Left lung (tissue), 10 donors: ENCODE results near the gene DYNLRB2. TPM values are rescaled to one million over a fixed set of nuclear protein-coding genes. Genes with fewer than 3 reads are reported as not detected.

Source experiments
- ATAC-seq: fragments of 200-7000 bp; cut with Tn5 transposase; one replicate; pipeline ENCODE4 v1.9.1; 2020; ENCODE audit warnings: moderate library complexity
- DNase-seq, 4 donors: peaks; one replicate each; pipeline ENCODE4 v3.0.0-alpha.2; 2013 to 2020
- H3K27ac ChIP-seq, 2 donors: fragments of 200-600 bp; sonication (generic) in 1 of 2; one replicate each; pipeline versions ENCODE4 v1.5.0 to v1.8.0; 2020 to 2021
- H3K27me3 ChIP-seq, 2 donors: fragments of 200-600 bp; sonication (generic) in 1 of 2; one replicate each; pipeline versions ENCODE4 v1.5.0 to v1.8.0; 2020 to 2021
- H3K36me3 ChIP-seq, 2 donors: fragments of 200-600 bp; sonication (generic) in 1 of 2; one replicate each; pipeline versions ENCODE4 v1.5.0 to v1.8.0; 2020 to 2021
- H3K4me1 ChIP-seq, 2 donors: fragments of 200-600 bp; one replicate each; pipeline ENCODE4 v1.8.0; 2021
- H3K4me3 ChIP-seq, 2 donors: fragments of 200-600 bp; sonication (generic) in 1 of 2; one replicate each; pipeline versions ENCODE4 v1.5.0 to v1.8.0; 2020 to 2021; ENCODE audit warnings: mild to moderate bottlenecking in 1 of 2
- H3K9me3 ChIP-seq, 2 donors: fragments of 200-600 bp; sonication (generic) in 1 of 2; one replicate each; pipeline versions ENCODE4 v1.5.0 to v1.8.0; 2020 to 2021
- CTCF ChIP-seq, 2 donors: fragments of 200-600 bp; sonication (generic) in 1 of 2; IDR thresholded peaks; one replicate each; pipeline versions ENCODE4 v1.5.0 to v1.8.0; 2021; ENCODE audit warnings: antibody characterized with exemption in 2 of 2
- intact Hi-C, 2 donors: fragments of 100-400 bp; cut with DNase I; formaldehyde crosslinking; loops; one replicate each; pipeline versions ENCODE4 v1.11.2 to v1.14.2; 2022
- polyA plus RNA-seq, 6 donors: library from polyadenylated mRNA; unstranded; fragments of 120-200 nt; gene quantifications; one replicate each; pipeline ENCODE4 v1.2.1, GENCODE V29; 2013; ENCODE audit not compliant: insufficient read length in 6 of 6
- total RNA-seq, 2 donors: library from RNA; stranded (reverse); fragmentation: NEBNext Ultra II Directional; extraction: Animal tissue kit (Norgen Biotek cat#: 25700); gene quantifications; one replicate each; pipeline ENCODE4 v1.2.1, GENCODE V29; 2021
- donor health status: DM: no; HTN: yes; CAD: no.
- donor health status: DM: no; HTN: no; CAD: no.

DYNLRB2 gene
- total and polyA plus RNA-seq, 8 donors, result 2.8 to 9.6 (median 7.4) TPM; not detected in 1

- DNase-seq (no peak), ATAC-seq (no peak)
- TF ChIP-seq CTCF (IDR thresholded peaks at IDR 0.05), result no peak
- H3K9me3 ChIP-seq, result no peaks in the 10 kb centered on the region
- H3K27ac ChIP-seq, result no peak overlapping the region
- no peak overlapping the region for H3K4me3 ChIP-seq
- no peaks in the 10 kb centered on the region for H3K36me3 ChIP-seq
- intact Hi-C loops, result no loop called here
- no peaks in the 10 kb centered on the region for H3K4me1 ChIP-seq
- no peaks in the 10 kb centered on the region for H3K27me3 ChIP-seq
Measured at GRCh38 chr16:80517846-80518245, 22.9 kb upstream of the DYNLRB2 start.

GRCh38 chr16:80518436-80518835 lies 22.4 kb upstream of the DYNLRB2 start:
- no peaks in the 10 kb centered on the region for H3K36me3 ChIP-seq
- ATAC-seq (no peak), DNase-seq (no peak)
- H3K9me3 ChIP-seq, result no peaks in the 10 kb centered on the region
- intact Hi-C loops, result no loop called here
- no peaks in the 10 kb centered on the region for H3K27me3 ChIP-seq
- TF ChIP-seq CTCF (IDR thresholded peaks at IDR 0.05), result no peak
- H3K4me3 ChIP-seq, result no peak overlapping the region
- H3K27ac ChIP-seq, result no peak overlapping the region
- H3K4me1 ChIP-seq, result no peaks in the 10 kb centered on the region

GRCh38 chr16:80519189-80519588 lies 21.6 kb upstream of the DYNLRB2 start:
- no peak for TF ChIP-seq CTCF (IDR thresholded peaks at IDR 0.05)
- ATAC-seq, result no peak
- Histone ChIP-seq H3K36me3 (no peaks in the 10 kb centered on the region), H3K4me1 (no peaks in the 10 kb centered on the region), H3K27ac (no peak overlapping the region), H3K4me3 (no peak overlapping the region), H3K9me3 (no peaks in the 10 kb centered on the region), H3K27me3 (no peaks in the 10 kb centered on the region)
- intact Hi-C loops, result no loop called here
- no peak for DNase-seq

GRCh38 chr16:80525420-80525819 lies 15.4 kb upstream of the DYNLRB2 start:
- Histone ChIP-seq H3K4me1 (no peaks in the 10 kb centered on the region), H3K27me3 (peaks cover 0 to 9% of the 10 kb centered on the region in 2 donors), H3K9me3 (no peaks in the 10 kb centered on the region), H3K36me3 (no peaks in the 10 kb centered on the region), H3K4me3 (no peak overlapping the region), H3K27ac (no peak overlapping the region)
- no peak for ATAC-seq
- intact Hi-C loops, result no loop called here
- no peak for TF ChIP-seq CTCF (IDR thresholded peaks at IDR 0.05)
- no peak for DNase-seq

- ATAC-seq, result peak; percentile 94
Measured at GRCh38 chr16:80526418-80527061, 14.3 kb upstream of the DYNLRB2 start.

More at GRCh38 chr16:80526418-80527061, 14.3 kb upstream of the DYNLRB2 start:
- TF ChIP-seq CTCF (IDR thresholded peaks at IDR 0.05), result peak; percentile 79 to 91
- intact Hi-C loops, result no loop called here
- Histone ChIP-seq H3K27ac (no peak overlapping the region), H3K36me3 (no peaks in the 10 kb centered on the region), H3K27me3 (peaks cover 0 to 9% of the 10 kb centered on the region in 2 donors), H3K4me3 (no peak overlapping the region), H3K4me1 (no peaks in the 10 kb centered on the region), H3K9me3 (no peaks in the 10 kb centered on the region)
- peak in 3 of 4 donors; percentile 37 to 75 (median 42) for DNase-seq
